Activated CD8-positive, alpha-beta memory T cell treated with anti-CD3 and anti-CD28 coated beads for 36 hours (primary cell): ENCODE data around the gene KDM4C. TPM values are rescaled to one million over a fixed set of nuclear protein-coding genes. Genes with fewer than 3 reads are reported as not detected.

Experiments used
- CTCF ChIA-PET: fragments of 350-600 bp; sonication (Branson Sonifier 250); formaldehyde crosslinking; loops from one replicate; lab custom pipeline; 2021; ENCODE audit warnings: antibody characterized with exemption; lab: Charles Lee
- POLR2A ChIA-PET: fragments of 350-600 bp; sonication (Branson Sonifier 250); formaldehyde crosslinking; loops from one replicate; lab custom pipeline; 2021; ENCODE audit warnings: antibody characterized with exemption; lab: Charles Lee
- total RNA-seq, 2 experiments: library from RNA; stranded (reverse); gene quantifications; one replicate each; pipeline ENCODE4 v1.2.3, GENCODE V29; 2021

The KDM4C gene
- total RNA-seq, 2 experiments from 2014 or later = 24.8 to 25.9 TPM

GRCh38 chr9:6833518-6834192 is 75.9 kb downstream of the KDM4C start:
- POLR2A ChIA-PET = no interaction called here
- CTCF ChIA-PET = no interaction called here

GRCh38 chr9:6834306-6834705 is 76.5 kb downstream of the KDM4C start:
- CTCF ChIA-PET = no interaction called here

GRCh38 chr9:6838158-6838557 is 80.4 kb downstream of the KDM4C start:
- ChIA-PET CTCF (no interaction called here), POLR2A (no interaction called here)

More at GRCh38 chr9:6834306-6834705, 76.5 kb downstream of the KDM4C start:
- POLR2A ChIA-PET = no interaction called here

GRCh38 chr9:6842584-6842947 is 84.8 kb downstream of the KDM4C start:
- ChIA-PET POLR2A (interaction anchor here (0.6 kb wide), 1 partner anchor 161 kb away, joined by 8 read pairs; no protein-coding TSS in a partner anchor), CTCF (no interaction called here)

- ChIA-PET POLR2A (no interaction called here), CTCF (no interaction called here)
Observed at GRCh38 chr9:6843742-6844141, 86.0 kb downstream of the KDM4C start.

- CTCF ChIA-PET = no interaction called here
- POLR2A ChIA-PET = no interaction called here
Observed at GRCh38 chr9:6844267-6844666, 86.5 kb downstream of the KDM4C start.

GRCh38 chr9:6845128-6845826 is 87.5 kb downstream of the KDM4C start:
- POLR2A ChIA-PET = no interaction called here
- CTCF ChIA-PET = interaction anchor here (0.6 kb wide), 1 partner anchor 376 kb away, joined by 3 read pairs; no protein-coding TSS in a partner anchor

GRCh38 chr9:6845880-6846279 is 88.1 kb downstream of the KDM4C start:
- CTCF ChIA-PET = interaction anchor here (0.6 kb wide), 1 partner anchor 376 kb away, joined by 3 read pairs; no protein-coding TSS in a partner anchor
- POLR2A ChIA-PET = no interaction called here

GRCh38 chr9:6852243-6852963 is 94.6 kb downstream of the KDM4C start:
- ChIA-PET CTCF (no interaction called here), POLR2A (no interaction called here)

- POLR2A ChIA-PET = no interaction called here
- CTCF ChIA-PET = no interaction called here
Observed at GRCh38 chr9:6855860-6856259, 98.1 kb downstream of the KDM4C start.

- ChIA-PET CTCF (interaction anchor here (0.5 kb wide), 1 partner anchor 270 kb away, joined by 3 read pairs; no protein-coding TSS in a partner anchor), POLR2A (no interaction called here)
Observed at GRCh38 chr9:6864102-6864501, 106.3 kb downstream of the KDM4C start.

GRCh38 chr9:6869081-6869948 is 111.5 kb downstream of the KDM4C start:
- POLR2A ChIA-PET = no interaction called here
- CTCF ChIA-PET = no interaction called here

- ChIA-PET CTCF (no interaction called here), POLR2A (no interaction called here)
Observed at GRCh38 chr9:6870149-6870548, 112.4 kb downstream of the KDM4C start.

GRCh38 chr9:6870650-6871477 is 113.1 kb downstream of the KDM4C start:
- ChIA-PET CTCF (no interaction called here), POLR2A (no interaction called here)

- POLR2A ChIA-PET = interaction anchor here (0.6 kb wide), 4 partner anchors 95 to 191 kb away, joined by 3 to 5 read pairs (median 4); no protein-coding TSS in a partner anchor
- CTCF ChIA-PET = interaction anchor here (0.6 to 0.9 kb wide), 5 partner anchors 19 to 230 kb away, joined by 3 to 5 read pairs (median 3); no protein-coding TSS in a partner anchor
Observed at GRCh38 chr9:6873857-6874256, 116.1 kb downstream of the KDM4C start.

GRCh38 chr9:6876195-6876894 is 118.6 kb downstream of the KDM4C start:
- POLR2A ChIA-PET = no interaction called here
- CTCF ChIA-PET = interaction anchor here (1.3 to 1.5 kb wide), 2 partner anchors 15 to 119 kb away, joined by 3 read pairs; partner anchors contain the start of gene KDM4C

GRCh38 chr9:6877671-6878161 is 119.9 kb downstream of the KDM4C start:
- ChIA-PET POLR2A (no interaction called here), CTCF (no interaction called here)
